GM21390 (cell line): ENCODE results near the gene ERC2.

Experiments
- ATAC-seq: cut with Tn5 transposase; IDR thresholded peaks from one replicate; pipeline ENCODE4 v1.9.1; 2021; ENCODE audit not compliant: unreplicated experiment

The ERC2 gene

DNA sequence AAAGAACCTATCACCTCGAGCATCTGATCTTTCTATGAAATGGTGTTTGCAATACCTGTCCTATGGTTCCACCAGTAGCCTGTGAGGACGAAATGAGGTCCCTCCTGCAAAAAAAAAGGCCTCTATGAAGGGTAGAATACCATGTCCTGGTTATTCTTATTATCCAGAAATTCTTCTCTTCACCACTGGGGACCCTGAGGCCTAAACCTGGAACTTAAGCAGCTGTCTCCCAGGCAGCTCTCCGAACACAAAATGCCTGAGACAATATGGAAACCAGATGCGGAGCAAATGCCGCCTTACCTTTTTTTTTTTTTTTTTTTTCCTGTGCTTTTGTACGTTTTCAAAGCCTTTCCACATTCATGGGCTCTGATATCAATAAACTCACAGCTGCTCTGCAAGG, 919.1 kb downstream of the ERC2 start:
- ATAC-seq: no peak

DNA sequence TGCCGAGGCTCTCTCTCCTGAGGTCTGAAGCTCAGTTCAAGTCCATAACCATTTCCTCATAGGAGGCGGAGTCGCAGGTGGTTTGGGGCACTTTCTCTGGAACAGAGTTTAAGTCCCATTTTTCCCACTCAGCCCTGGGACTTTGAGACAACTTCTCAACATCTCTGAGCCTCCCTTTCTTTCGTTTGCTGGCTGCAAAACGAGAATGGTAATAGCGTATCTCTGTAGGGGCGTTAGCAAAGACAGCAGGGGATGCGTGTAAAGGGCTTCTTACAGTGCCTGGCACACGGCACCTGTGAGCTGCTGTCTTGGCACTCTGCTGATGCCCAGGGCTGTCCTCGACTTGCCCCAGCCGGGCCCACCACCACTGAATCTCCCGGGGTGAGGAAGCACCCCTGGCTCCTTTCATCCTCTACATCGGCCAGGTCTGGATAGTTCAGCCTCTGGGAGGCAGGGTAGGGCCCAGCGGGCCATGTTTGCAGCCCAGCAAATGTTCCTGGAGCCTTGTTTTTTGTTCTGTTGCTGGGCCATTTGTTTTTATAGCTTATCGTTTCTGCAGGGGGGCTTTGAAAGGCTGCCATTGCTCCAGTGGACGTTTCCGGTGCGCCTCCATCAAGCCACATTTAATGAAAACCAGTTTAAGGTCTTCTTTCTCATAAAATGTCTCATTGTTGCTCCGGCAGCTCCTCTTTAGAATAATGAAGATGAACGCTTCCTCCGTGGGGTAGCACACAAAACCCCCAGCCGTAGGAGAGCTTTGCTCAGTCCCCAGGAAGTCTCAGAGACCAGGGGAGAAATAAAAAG, 921.2 kb downstream of the ERC2 start:
- no peak for ATAC-seq

DNA sequence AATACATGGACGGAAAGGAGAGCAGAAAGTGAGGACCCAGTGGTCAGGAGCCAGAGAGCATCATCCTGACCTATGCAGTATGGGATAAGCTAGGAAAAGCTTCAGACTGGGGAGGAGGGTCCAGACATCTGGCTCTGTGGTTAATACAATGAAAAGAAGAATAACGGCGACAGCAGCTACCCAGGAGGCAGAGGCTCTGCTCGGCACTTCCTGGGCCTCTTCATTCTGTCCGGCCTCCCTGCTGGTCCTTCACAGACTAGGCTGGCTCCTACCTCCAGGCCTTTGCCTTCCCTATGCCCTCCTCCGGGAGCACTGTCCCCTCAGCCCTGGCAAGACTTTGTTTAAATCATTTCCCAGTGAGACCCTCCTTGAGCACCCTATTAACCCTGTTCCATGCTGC, 922.3 kb downstream of the ERC2 start:
- no peak for ATAC-seq

DNA sequence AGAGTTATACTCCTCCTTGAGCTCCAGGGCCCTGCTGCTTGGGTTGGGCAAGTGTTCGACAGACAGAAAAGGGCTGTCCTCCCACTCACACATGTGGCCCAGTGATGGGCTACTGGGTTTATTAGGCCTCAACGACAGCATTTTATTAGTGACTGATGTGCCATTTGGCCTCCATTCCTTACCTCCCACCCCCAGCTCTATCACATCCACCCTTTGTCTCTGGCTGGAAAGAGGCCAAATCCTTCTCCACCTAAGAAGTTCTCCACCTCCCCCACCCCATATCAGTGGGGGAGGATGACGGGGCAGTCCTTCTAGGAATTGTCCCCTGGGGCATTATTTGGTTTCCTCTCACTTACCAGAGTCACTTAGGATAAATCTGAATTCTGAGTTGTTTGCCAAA, 924.0 kb downstream of the ERC2 start:
- no peak for ATAC-seq

DNA sequence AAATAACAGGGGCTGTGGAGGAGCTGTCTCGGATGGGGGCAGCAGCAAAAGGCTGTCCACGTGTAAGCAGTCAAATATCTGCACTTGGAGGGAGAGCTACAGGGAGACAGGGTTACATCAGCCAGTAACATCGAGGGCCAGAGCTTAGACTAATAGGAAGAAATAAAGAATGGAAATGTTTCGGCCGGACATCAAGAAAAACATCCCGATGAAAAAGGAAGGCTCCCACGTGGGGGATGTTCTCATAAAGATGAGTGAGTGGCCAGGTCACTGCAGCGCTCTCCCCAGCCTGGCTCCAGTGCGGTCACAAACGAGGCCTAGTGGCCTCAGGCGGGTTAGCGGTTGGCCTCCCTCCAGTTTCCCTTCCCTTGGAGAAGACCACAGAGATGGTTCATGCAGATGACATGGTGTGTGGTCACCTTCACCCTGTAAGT, 925.1 kb downstream of the ERC2 start:
- no peak for ATAC-seq

DNA sequence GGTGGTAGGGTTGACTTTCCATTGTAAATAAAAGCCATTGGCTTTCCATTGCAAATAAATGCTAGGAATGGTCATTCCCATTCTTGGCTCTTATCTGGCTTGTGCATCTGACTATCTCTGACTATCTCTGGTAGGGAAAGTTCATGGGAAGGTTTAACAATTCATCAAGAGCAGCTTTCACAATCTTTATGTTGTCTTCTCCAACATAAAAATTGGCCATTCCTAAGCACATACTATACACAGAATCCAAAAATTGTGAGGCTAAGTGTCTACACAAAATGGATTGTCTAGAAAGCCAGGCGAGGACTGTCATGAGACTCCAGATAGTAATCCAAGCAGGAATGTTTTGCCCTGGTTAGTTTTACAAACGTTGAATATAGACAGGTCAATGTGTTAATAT, 926.8 kb downstream of the ERC2 start:
- no peak for ATAC-seq

DNA sequence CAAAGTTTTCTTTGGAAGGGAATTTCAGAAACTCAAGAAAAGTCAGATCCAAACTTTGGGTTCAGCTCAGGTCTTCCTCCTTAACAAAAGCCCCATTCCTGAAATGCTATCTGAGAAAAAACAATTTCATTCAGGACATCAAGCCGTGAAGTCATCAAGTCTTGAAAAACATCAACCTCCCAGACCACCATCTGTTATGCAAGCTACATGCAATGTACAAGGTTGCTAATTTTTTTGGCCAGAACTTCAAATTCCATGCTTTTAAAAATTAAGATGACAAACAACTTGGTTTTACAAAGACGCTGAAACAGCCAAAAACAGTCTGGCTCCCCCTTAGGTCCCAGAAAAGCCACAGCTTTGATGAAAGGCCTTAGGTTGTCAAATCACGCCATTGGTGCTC, 927.3 kb downstream of the ERC2 start:
- no peak for ATAC-seq

DNA sequence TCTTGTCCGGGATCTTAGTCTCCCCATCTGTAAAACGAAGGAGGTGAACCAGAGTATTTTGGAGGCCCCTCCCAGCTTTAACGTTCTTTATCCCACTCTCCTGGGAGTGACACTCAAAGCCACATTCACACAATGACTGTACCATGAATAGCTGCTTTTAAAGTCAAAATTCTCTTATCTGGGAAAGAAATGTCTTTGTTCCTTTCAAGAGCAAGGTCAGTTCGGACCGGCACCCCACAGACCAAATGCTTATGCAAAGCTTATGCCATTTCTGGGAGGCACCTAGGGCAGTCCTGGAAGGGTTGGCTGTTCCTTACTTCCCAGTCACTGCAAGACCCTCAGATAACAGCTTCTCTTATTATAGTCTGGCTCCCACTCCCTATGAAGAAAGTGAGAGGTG, 927.7 kb downstream of the ERC2 start:
- no peak for ATAC-seq

DNA sequence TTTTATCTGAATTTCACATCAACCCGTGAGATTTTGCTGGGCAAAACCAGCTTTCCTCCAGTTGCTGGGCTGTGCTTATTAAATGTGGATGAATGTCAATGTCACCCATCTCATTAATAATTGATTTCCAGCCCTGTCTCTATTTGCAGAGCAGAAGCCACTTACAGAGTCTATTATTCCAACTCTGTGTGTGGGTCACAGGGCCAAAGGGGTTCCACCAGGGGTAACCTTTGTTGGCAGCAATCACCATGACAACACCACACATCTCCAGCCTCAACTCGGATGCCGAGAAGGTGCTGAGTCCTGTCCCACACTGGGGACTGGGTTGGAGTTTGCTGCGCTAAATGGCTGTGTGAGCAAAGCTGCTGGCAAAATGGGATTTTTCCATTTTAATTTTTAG, 930.1 kb downstream of the ERC2 start:
- ATAC-seq: no peak

DNA sequence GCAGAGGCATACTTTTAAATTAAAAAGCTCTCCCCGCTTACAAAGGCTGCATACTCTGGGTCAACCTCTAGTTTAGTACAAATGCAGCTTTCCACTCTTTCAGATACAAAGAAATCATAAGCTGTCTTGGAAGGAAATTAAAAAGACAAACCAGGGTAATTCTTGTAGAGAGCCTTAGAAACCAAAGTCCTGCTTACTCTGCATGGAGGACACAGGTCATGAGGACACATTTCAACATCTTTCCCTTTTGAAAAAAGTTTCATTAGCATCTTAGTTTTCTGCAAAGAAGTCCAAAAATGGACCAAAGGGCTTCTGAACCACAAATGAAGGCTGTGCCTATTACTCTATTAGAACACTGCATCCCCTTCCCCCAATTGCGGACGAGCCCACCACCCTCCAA, 930.7 kb downstream of the ERC2 start:
- ATAC-seq: no peak

DNA sequence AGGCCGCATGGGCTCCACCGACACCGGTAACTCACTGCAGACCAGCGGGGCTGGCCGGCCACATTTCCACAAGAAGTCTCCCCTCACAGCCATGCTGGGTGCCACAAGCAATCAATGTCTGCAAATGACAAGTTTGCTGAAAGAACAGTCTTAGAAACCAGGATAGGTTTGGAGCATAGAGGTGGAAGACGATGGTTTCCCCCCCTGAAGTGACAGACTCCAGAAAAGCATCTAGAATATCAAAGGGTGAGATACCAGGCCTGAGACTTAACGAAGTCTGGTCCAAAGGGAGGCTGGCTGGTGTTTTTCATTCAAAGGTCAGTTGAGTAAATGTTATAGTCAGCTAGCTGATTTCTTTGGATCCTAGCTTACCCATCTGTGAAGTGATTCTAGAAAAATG, 931.1 kb downstream of the ERC2 start:
- ATAC-seq: no peak

DNA sequence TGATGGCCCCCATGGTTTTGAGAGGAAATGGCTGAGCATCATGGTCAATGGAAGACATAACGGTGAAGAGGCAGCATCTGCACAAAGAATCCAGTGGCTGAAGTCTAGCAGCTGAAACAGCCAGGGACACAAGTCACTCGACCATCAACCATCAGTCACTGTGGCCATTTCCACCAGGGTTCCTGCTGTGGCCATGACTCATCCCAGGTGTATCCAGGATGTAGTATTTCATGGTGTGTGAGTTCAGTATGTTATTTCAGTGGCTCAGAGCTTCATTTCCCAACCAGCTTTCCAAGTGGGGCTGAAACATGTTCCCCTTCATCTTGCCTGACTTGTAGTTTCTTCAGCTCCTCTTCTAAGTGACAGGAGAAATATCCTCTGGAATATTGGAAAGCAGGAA, 933.4 kb downstream of the ERC2 start:
- no peak for ATAC-seq

DNA sequence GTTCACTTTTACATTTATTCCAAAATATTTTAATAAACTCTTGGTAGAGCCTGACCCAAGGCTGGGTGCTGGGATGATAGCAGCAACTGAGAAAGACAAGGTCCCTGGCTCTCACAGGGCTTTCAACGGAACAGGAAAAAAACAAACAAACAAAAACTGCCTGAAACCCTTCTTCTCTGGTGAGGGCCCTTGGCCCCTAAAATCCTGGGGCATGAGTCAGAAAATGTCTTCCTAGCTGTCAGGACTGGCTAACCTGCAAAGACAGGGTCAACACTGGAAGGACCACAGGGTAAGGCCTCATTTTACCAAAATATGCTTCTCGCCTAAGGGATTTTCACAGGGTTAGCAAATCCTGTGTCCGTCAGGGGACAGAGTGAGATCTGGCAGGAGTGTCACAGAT, 935.5 kb downstream of the ERC2 start:
- ATAC-seq: no peak

DNA sequence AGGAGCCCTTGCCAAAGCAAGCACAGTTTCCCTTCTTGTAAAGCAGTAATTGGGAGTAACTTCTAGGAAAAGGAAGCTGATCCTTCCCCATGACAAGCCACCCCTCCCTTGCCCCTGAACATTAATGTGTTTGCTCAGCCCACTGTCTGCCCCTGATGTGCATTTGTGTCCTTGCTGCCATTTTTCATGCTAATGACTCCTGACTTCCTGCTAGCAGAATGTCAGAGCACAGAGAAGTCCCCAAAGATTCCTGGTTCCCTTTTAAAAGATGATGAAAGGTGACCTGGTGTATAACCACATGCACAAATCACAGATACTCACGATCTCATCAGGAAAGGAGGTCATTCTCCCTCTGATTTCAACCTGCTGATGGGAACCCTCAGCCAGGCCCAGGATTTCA, 936.9 kb downstream of the ERC2 start:
- ATAC-seq: no peak

DNA sequence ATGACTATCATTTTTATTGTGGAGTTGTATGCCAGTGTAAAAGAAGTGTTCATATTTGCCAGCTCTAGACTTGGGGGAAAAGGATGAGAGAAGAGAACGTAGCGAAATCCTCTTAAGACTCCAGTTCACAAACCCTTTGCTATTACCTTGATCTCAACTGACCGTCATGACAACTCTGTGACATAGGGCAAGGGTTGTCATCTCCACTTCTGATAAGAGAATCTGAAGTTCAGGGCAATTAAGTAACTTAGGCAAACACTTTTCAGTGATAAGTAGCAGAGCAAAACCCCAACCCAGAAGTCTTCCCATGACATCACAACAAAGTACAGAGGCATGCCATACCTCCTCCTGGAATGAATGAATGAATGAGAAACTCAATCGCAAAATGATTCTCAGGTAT, 940.9 kb downstream of the ERC2 start:
- ATAC-seq: no peak

DNA sequence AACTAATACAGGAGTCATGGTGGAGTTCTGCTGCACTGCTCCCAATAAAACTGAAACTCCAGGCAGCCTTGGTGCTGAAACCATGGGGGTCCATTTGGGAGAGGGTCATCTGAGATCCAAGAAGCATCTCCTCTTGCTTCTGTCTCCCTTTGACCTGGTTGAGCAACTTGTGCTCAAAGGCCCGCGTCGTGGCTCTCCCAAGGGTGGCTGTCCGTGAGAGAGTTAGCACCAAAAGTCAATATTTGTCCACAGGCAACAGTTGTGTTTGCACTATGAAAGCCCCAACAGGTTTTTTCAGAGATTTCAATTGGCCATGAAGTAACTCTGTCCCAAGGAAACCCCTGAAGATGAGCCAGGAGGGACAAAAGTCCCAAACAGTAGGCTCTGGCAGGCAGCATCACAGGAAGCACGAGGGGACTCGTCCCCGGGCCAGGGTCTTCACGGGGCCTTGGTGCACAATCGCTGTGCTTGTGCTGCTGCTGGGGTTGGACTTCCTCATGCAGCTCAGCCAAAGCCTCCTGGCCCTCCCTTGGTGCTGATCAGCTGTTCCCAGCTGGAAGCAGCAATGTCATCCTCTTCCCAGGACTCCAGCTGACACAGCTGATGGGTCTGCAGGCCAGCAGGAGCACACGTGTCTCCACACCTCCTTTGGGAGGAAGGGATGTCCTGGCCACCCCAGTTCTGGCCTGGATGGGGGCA, 941.8 kb downstream of the ERC2 start:
- ATAC-seq: no peak

DNA sequence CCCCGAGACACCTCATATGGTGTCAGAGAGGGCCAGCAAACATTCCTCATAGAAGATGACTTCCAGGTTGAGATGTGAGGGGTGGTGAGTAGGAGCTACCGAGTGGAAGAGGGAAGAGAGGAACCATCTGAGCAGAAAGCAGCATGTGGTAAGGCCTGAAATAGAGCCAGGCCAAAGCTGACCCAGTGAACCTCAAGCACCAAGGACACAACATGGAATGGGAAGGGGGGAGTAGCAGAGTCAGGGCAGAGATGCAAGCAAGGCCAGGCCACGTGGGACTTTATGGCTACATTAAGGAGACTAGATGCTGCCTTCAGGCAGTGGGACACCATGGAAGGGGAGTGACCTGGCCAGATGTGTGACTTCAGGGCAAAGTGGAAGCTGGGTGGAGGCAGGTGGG, 942.8 kb downstream of the ERC2 start:
- ATAC-seq: no peak

DNA sequence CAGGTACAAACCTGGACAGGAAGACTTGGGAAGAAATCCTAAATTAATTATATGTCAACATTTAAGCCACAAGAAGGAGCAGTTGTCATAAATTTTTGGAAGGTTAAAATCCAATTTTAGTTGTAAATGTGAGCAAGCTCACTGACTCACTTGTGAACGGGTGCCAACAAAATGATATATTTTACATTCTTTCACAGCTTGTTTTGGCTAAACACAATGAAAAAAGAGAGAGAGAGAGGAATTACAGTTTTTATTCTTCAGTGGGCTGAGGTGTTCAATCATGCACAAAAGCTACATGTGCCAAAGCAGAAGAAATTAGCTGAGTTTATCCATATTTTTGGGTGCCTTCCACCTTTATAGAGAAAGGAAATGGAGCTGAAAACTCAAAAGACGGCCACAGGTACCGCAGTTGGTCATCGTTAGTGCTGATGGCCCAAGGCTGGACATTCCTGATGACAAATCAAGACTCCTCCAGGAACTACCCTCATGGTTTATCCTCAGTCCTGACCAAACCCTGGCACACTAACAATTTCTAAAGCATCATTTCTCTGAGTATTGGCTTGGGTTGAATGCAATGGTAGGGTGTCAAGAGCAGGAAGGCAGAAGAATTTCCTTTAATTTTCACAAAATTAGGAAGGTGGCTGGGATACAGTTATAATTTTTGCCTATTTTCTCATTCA, 943.6 kb downstream of the ERC2 start:
- ATAC-seq: no peak

DNA sequence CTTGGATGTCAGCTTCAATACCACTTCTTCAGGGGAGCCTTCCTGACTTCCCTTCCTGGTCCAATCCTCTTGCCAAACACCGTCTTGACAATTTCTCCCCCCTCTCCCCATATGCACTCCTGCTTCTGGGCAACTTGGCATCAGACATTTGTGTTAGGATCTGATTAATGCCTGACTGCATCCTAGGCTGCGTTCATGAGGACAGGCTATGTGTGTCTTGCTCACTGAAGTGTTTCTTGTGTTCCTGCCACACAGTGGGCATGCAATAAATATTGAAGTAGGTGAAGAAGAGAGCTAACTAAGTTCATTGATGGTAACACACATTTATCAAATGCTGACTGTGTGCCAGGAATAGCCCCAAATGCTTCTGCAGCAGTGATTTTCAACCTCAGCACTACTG, 944.8 kb downstream of the ERC2 start:
- ATAC-seq: no peak

DNA sequence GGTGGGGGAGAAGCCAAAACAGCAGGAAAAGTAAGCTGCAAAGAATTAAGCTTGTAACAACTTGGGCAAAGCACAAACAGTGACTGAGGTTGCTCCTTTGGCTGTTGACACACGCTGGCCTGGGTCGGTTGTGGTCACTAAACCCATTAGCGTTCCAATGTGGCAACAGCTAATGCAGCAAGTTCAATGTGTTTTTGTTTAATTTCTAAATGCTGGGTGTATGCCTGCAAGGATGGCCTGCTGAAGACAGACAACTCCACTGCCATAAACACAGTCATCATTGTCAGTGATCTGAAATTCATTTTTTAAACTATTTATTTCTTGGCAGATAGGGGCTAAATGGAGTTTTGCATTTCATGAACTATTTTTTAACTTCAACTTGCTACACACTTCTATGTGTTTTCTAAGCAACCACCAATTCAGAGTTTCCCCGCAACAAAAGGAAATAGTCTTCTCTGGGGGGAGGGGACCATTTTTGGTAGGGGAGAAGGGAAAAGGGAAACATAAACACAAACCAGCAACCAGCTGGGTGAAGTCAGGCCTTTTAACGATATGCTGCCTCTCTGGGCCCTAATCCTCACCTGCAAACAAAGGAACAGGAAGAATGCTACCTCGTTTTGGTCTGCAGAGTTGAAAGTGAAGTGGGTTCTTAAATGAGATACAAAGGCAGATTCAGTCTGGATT, 946.4 kb downstream of the ERC2 start:
- ATAC-seq: no peak

DNA sequence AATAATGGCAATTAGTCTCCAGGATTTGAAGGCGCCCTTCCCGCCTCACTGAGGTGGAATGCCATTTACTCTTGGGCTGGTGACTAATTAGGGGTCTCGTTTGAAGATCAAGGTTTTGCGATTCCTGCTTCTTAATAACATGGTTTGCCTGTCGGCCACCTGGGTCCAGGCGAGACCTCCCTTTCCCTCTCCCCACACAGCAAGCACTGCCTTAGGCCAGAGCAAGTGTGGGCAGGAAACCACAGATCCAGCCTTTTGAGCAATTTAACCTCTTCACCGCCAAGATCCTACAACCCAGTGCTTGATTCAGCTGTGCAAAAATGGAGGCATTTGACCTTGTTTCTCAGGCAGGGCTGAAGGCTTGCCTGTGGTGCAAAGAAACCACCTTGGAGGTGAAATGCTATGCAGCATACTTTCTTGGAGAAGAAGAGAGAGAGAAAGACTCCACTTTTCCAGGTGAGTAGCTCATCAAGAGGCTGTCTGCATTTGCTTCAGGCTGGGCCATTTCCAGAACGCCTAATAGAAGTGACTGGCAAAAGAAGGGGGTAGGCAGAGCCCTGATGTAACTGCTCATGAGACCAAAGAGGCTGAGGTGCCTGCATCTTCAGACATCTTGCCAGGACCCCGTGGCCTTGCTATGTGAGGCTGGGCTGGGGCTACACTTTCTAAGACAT, 947.1 kb downstream of the ERC2 start:
- ATAC-seq: no peak
